Coronary artery (tissue), 2 donors: ENCODE measurements around the gene CPXM2.

Experiments used
- DNase-seq: peaks from one replicate; pipeline ENCODE4 v3.0.0-alpha.2; 2017; ENCODE audit warnings: low spot score
- H3K27ac ChIP-seq, 2 donors: fragments of 200-600 bp; sonication (generic); one replicate each; pipeline ENCODE4 v1.5.1; 2016 to 2019
- H3K4me3 ChIP-seq: fragments of 200-600 bp; sonication (generic); 2 replicates; pipeline ENCODE4 v1.5.1; 2016; ENCODE audit warnings: mild to moderate bottlenecking, moderate library complexity
- TF ChIP-seq, protein P1 (sequence below): fragments of 200-600 bp; sonication (generic); IDR thresholded peaks from one replicate; pipeline ENCODE4 v1.5.1; 2019; ENCODE audit warnings: antibody characterized with exemption

CPXM2 gene

DNA sequence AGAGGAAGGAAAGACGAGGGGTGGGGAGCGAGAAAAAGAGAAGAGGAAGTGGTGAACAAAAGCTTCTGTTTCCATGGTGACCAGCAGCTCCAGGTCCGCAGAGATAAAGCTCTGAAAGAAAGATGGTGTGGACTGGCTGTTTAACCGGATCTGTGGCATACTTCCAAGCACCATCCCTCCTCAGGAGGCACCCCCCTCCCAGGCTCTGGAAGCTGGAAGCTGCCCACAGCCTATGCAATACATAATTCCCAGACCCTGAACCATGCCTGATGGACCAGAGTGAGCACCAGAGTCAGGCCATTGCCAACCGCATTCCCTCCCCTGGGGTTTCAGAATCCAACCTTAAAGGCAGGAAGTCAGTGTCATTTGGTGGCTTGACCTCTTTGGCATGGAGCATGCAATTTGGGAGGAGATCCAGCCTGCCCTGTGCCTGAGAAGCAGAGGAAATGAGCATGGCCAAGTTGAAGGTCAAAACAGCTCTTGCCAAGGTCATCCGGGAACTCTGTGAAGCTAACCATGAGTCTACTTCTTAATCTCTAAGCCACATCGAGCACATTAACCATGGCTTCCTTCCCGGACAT is 22.2 kb upstream of the CPXM2 start:
- TF ChIP-seq, protein P1, sequence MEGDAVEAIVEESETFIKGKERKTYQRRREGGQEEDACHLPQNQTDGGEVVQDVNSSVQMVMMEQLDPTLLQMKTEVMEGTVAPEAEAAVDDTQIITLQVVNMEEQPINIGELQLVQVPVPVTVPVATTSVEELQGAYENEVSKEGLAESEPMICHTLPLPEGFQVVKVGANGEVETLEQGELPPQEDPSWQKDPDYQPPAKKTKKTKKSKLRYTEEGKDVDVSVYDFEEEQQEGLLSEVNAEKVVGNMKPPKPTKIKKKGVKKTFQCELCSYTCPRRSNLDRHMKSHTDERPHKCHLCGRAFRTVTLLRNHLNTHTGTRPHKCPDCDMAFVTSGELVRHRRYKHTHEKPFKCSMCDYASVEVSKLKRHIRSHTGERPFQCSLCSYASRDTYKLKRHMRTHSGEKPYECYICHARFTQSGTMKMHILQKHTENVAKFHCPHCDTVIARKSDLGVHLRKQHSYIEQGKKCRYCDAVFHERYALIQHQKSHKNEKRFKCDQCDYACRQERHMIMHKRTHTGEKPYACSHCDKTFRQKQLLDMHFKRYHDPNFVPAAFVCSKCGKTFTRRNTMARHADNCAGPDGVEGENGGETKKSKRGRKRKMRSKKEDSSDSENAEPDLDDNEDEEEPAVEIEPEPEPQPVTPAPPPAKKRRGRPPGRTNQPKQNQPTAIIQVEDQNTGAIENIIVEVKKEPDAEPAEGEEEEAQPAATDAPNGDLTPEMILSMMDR: no peak

DNA sequence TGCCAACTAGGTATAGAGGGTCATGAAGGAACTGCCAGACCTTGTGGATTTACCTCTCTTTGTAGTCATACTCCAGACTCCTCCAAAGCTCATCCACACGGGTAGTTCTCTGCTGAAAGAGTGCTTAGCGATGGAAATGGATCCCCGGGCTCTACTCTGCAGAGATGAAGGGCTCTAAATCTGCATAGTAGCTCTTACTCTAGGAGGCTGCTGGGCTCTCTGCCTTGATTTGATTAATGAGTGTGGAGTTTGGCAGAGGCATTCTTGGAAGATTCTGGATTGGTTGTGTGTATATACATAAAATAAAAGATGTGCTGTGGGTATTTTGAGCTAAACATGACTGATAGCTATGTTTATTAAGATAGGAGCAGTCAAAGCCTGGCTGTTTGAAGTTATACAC is 21.3 kb upstream of the CPXM2 start:
- H3K27ac ChIP-seq: no peak overlapping the region
- TF ChIP-seq, protein P1: no peak

More for the DNA sequence above, 22.2 kb upstream of the CPXM2 start:
- no peak for DNase-seq
- Histone ChIP-seq H3K4me3 (no peak overlapping the region), H3K27ac (no peak overlapping the region)

DNA sequence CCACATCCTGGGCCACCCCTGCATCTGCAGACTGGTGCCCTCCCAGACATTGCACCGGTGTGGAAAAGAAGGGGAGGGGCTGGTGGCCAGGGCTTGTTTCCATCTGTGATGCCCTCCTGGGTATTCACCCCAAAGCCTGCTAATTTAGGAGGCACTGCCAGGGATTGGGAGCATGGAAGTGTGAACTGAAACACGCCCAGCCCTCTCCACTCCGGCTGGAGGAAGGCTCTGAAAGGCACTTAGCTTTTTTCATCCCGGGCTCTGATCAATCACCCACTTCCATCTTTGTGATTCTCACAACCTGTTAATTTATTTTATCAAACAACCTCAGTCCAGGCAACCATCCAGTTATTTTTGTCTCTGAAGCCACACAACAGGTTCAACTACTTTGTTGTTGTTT is 20.9 kb upstream of the CPXM2 start:
- H3K4me3 ChIP-seq: no peak overlapping the region
- DNase-seq: no peak
- TF ChIP-seq, protein P1: no peak
- H3K27ac ChIP-seq: no peak overlapping the region

More for the DNA sequence above, 21.3 kb upstream of the CPXM2 start:
- H3K4me3 ChIP-seq: no peak overlapping the region
- DNase-seq: no peak

DNA sequence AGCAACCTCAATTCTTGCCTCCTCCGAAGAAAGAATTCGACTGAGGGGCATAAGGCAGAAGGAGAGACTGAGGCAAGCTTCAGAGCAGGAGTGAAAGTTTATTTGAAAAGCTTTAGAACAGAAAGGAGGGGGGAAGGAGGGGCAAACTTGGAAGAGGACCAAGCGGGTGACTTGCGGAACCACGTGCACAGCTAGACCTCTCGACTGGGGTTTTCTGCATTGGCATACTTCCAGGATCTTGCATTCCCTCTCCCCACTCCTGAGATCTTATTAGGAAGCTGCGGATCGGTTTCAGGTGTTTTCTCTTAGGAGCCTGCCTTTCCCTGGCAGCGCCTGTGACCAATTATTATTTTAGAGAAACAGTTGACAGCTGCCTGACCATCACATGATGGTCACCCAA is 20.3 kb upstream of the CPXM2 start:
- Histone ChIP-seq H3K4me3 (no peak overlapping the region), H3K27ac (no peak overlapping the region)
- no peak for DNase-seq
- TF ChIP-seq, protein P1: no peak

DNA sequence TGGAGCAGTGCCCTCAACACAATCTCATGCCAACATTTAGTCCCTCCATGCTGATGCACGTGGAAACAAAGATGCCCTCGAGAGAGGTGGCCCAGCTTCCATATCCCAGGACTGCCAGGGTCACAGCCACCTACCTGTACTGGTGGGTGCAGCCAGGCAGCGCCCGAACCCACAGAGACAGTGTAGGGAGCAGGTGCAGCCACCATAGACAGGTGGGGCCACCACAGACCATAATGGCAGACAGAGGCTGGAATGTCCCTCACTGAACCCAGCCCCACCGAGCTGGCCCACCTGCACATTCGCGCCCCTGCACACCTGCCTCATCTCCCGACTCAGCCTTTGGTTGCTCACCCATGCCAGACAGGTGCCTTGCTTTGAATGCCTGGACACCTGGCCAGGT is 18.3 kb upstream of the CPXM2 start:
- no peak for DNase-seq
- H3K27ac ChIP-seq: no peak overlapping the region
- TF ChIP-seq, protein P1: no peak
- no peak overlapping the region for H3K4me3 ChIP-seq

DNA sequence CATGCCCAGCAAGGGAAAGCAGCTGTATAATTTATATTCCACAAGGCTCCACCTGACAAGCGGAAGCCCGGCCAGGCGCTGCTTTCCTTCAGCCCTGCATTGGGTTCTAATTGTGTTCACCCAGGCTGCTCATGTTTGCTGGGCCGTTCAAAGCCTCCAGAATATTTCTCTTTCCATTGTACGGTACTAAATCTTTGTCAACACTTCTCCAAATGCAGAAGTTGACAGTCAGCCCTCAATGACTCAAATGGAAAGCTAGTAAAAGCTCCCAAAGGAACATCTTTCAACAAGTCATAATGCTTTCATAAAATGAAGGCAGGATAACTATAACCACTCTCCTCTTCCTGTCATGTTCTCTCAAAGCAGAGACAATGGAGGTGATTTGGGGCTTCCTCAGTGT is 17.8 kb upstream of the CPXM2 start:
- no peak for DNase-seq
- no peak overlapping the region for H3K27ac ChIP-seq
- H3K4me3 ChIP-seq: no peak overlapping the region
- TF ChIP-seq, protein P1: no peak

DNA sequence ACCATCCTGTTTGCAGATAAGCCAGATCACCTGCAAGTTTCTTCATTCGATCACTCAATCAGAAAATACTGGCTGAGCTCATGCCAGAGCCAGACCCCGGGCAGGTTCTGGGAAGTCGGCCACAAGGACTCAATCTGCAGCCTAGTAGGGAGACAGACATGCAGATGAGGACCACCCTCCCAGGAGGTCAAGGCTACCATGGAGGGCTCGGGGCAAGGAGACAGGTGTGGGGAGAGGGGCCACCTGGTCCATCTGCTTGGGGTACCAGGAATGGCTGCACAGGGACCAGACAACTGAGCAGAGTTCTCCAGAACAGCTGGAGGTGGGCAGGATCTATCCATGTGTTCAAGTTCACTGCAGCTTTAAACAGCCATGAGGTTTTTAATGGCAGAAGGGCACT is 16.8 kb upstream of the CPXM2 start:
- H3K4me3 ChIP-seq: no peak overlapping the region
- H3K27ac ChIP-seq: no peak overlapping the region
- TF ChIP-seq, protein P1: no peak
- no peak for DNase-seq
